NCI-H526 (cell line): ENCODE measurements around the gene SLC12A4.
"Not testable (repeated sequence)": the region's sequence is repeated elsewhere in the genome, so short reads cannot be mapped to it uniquely, and the experiment has no call there.

Source experiments
- DNase-seq, 2 experiments: peaks; one replicate each; lab custom pipeline; 2025; lab: John Stamatoyannopoulos, UW

Gene SLC12A4

GRCh38 chr16:67968400-67969253, at the start of gene SLC12A4:
TSS of gene SLC12A4 (minus strand) at chr16:67968637. CDS start at chr16:67968553, 84 bp downstream.
- DNase-seq, result peak in 1 of 2 experiments; percentile 20

GRCh38 chr16:68015681-68016080, 47.2 kb upstream of the SLC12A4 start, which contains the start of gene DPEP2NB:
TSS of gene DPEP2NB (minus strand) at chr16:68015911. CDS start at chr16:68015770, 141 bp downstream.
- DNase-seq, result no peak

GRCh38 chr16:68013440-68013839, 45.0 kb upstream of the SLC12A4 start:
- no peak for DNase-seq

- DNase-seq, result not testable (repeated sequence)
These were observed 41.4 kb upstream of the SLC12A4 start for GRCh38 chr16:68009872-68010271.

GRCh38 chr16:68009157-68009735, 40.8 kb upstream of the SLC12A4 start:
- no peak for DNase-seq

GRCh38 chr16:68005786-68006286, 37.4 kb upstream of the SLC12A4 start:
- DNase-seq, result no peak

- DNase-seq, result no peak
These were observed 36.8 kb upstream of the SLC12A4 start for GRCh38 chr16:68005211-68005610.

- no peak for DNase-seq
These were observed 34.6 kb upstream of the SLC12A4 start for GRCh38 chr16:68003031-68003430.

GRCh38 chr16:68000450-68000849, 32.0 kb upstream of the SLC12A4 start:
- no peak for DNase-seq

GRCh38 chr16:67999985-68000384, 31.5 kb upstream of the SLC12A4 start:
- no peak for DNase-seq

- not testable (repeated sequence) for DNase-seq
These were observed 30.6 kb upstream of the SLC12A4 start, which contains the start of gene DPEP2 for GRCh38 chr16:67998779-67999688. TSS of gene DPEP2 (minus strand) at chr16:67999484. CDS start at chr16:67993212, 6,272 bp downstream.

GRCh38 chr16:67998231-67998778, 29.9 kb upstream of the SLC12A4 start:
- not testable (repeated sequence) for DNase-seq

- no peak for DNase-seq
These were observed 28.2 kb upstream of the SLC12A4 start for GRCh38 chr16:67996666-67997065.

GRCh38 chr16:67995423-67995822, 27.0 kb upstream of the SLC12A4 start:
- DNase-seq, result no peak

GRCh38 chr16:67994040-67994408, 25.6 kb upstream of the SLC12A4 start:
- not testable (repeated sequence) for DNase-seq

- DNase-seq, result peak; percentile 27 to 73
These were observed 25.0 kb upstream of the SLC12A4 start for GRCh38 chr16:67993207-67994039.

GRCh38 chr16:67992661-67993206, 24.3 kb upstream of the SLC12A4 start:
- DNase-seq, result no peak

- DNase-seq, result no peak
These were observed 21.6 kb upstream of the SLC12A4 start for GRCh38 chr16:67990018-67990386.

- no peak for DNase-seq
These were observed 21.0 kb upstream of the SLC12A4 start for GRCh38 chr16:67989322-67990017.

- no peak for DNase-seq
These were observed 20.2 kb upstream of the SLC12A4 start for GRCh38 chr16:67988675-67989074.
